HG03060 (cell line): ENCODE measurements around the gene SEC63.
"Not testable (repeated sequence)": the region's sequence is repeated elsewhere in the genome, so short reads cannot be mapped to it uniquely, and the experiment has no call there.

Experiments
- ATAC-seq: cut with Tn5 transposase; IDR thresholded peaks from one replicate; pipeline ENCODE4 v1.9.1; 2021; ENCODE audit warnings: low read depth, moderate number of reproducible peaks; ENCODE audit not compliant: unreplicated experiment

SEC63 gene

GRCh38 chr6:107866606-107867301 is 91.3 kb downstream of the SEC63 start:
- ATAC-seq: no peak

DNA sequence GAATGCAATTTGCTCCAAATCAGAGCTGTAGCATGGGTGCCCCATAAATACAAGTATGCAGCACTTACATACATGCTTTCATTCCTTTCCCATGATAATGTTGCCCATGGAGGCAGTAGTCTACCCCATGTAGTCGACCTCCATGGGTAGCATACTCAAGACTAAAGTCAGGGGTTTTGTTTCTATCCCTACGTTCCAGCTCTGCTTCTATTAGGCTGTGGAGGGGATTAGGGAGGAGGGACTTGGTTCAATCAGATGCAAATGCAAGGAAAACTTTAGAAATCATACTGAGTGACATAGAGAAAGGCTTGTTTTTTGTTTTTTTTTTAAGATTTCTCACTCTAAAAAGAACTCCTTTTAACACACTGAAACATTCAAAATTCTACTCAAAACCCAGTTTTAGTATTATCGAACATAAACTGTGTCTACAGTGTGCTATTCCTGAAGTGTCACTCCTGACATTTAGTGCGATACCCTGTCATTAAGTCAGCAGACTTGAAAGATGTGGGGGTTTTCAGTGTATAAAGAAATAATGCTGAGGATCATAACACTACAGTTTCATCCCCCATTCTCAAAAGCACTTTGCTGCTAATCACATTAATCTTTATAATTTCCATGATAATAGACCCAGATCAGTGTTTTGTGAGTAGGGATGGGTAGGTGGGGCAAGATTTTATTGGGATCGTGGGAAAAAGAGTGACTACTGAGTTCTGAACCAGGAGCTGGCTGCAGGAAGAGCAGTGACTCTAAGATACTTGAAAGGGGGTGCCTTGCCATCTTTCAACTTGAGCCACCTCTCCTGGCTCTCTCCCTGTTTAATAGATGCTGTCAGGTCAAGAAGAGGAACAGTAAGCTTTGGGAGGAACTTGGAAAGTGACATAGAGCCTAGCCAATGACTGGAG is 93.5 kb downstream of the SEC63 start:
- ATAC-seq: no peak

- ATAC-seq: no peak
Measured at GRCh38 chr6:107862383-107862782, 95.6 kb downstream of the SEC63 start.

DNA sequence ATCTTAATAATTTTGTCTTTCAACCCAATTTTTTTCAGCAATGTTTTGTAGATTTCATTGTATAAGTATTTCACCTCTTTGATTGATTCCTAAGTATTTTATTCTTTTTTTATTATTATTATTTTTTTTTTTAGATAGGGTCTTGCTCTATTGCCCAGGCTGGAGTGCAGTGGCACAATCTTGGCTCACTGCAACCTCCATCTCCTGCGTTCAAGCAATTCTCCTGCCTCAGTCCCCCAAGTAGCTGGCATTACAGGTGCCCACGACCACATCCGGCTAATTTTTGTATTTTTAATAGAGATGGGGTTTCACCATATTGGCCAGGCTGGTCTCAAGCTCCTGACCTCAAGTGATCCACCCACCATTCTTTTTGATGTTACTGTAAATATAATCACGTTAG is 97.0 kb downstream of the SEC63 start:
- ATAC-seq: not testable (repeated sequence)

DNA sequence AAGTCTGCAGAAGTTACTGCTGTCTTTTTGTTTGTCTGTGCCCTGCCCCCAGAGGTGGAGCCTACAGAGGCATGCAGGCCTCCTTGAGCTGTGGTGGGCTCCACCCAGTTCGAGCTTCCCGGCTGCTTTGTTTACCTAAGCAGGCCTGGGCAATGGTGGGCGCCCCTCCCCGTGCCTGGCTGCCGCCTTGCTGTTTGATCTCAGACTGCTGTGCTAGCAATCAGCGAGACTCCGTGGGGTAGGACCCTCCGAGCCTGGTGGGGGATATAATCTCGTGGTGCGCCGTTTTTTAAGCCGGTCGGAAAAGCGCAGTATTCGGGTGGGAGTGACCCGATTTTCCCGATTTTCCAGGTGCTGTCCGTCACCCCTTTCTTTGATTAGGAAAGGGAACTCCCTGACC is 97.9 kb downstream of the SEC63 start:
- ATAC-seq: not testable (repeated sequence)

DNA sequence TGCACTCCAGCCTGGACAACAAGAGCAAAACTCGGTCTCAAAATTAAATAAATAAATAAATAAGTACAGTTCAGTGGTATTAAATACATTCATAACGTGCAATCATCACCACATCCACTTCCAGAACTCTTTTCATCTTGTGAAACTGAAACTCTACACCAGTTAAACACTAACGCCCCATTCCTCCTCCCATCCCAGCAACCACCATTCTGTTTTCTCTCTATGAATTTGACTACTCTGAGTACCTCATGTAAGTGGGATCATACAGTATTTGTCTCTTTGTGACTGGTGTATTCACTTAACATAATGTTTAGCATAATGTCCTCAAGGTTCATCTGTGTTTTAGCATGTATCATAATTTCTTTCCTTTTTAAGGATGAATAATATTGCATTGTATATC is 104.8 kb downstream of the SEC63 start:
- ATAC-seq: no peak

DNA sequence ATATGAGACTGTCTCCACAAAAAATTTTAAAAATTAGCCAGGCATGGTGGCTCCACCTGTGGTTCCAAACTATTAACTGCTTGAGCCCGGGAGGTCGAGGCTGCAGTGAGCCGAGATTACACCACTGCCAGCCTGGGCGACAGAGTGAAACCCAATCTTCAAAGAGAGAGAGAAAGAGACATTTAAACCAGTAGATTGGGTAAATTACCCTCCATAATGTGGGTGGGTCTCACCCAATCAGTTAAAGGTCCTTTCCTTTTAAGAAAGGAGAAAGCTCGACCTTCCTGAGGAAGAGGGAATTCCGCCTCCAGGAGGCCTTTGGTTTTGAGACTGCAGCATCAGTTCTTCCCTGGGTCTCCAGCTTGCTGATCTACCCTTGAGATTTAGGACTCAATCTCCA is 108.7 kb downstream of the SEC63 start:
- ATAC-seq: no peak

DNA sequence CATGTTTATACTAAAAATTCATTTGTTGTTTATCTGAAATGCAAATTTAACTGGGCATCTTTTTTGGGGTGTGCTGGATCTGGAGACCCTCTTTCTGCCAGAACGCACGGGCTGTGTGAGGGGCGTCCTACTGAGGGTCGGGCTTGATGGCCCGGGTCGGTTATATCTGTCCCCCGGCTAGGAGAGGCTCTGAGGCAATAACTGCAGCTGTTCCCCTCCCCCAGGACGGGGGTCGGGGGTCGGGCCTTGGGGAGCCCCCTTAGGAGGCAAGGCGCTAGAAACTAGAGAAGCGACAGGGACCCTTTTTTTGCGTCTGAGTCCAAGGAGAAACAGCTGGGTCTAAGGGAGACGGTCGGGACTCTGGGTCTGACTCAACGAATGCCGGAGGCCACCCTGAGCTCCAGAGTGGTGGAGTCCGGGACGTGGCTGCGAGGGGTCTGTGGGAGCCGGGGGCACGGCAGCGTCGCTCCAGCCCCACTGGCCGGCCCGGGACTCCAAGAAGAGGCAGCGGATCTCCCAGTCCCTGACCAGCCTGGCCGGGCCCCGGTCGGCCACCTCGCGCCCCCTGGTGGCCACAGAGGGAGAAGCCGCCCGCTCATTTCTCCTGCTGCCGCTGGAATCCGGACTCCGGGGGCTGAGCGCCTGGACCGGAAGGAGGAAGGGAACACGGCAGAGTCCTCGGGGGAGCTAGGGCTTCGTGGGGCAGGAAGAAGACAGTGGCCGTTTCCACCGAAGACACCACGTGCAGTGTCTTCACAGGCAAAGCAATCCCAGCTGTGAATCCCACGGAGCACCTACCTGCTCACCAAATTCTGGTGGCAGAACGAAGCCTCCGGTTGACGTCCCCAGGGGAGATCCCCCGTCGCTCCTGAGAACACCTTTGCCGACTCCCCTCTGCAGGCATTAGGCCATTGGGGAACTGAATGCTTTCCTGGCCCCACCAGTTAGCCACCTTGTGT is 109.9 kb downstream of the SEC63 start:
- no peak for ATAC-seq

DNA sequence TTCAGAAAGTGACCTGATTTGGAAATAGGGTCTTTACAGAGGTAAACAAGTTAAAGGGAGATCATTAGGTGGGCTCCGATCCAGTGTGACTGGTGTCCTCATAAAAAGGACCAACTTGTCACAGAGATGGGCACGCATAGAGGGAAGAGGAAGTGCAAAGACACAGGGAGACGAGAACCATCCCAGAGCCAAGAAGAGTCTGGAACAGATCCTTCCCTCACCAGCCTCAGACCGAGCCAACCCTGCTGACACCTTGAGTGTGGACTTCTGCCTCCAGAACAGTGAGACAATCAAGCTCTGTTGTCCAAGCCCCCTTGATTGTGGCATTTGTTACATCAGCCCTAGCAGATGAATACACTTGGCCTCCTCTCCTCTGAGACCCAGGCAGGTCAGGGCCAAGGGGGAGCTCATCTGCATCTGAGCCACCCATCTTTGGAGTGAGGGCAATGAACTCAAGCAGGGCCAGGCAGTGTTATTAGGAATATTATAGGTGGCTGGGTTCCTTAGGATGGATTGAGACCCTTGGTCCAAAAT is 111.7 kb downstream of the SEC63 start:
- no peak for ATAC-seq

- ATAC-seq: no peak
Measured at GRCh38 chr6:107845777-107846176, 112.2 kb downstream of the SEC63 start.

DNA sequence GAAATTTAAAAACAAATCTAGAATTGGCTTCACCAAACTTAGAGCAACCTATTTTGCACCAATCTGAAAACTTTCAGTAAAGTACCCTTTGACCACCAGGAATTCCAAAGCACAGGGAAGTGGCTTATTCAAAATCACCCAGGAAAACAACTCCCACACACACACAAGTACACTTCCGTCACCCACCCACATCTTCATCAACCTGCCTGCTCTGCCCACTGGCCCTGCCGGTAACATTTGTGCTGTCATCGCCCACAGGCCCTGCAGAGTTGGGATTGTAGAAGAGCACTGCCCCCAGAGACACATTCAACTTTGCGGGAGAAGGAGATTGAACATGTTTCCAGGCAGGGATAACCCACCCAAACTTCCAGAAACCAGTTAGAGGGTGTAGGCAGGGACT is 114.6 kb downstream of the SEC63 start:
- ATAC-seq: no peak

GRCh38 chr6:107841275-107841670 is 116.7 kb downstream of the SEC63 start:
- ATAC-seq: no peak

DNA sequence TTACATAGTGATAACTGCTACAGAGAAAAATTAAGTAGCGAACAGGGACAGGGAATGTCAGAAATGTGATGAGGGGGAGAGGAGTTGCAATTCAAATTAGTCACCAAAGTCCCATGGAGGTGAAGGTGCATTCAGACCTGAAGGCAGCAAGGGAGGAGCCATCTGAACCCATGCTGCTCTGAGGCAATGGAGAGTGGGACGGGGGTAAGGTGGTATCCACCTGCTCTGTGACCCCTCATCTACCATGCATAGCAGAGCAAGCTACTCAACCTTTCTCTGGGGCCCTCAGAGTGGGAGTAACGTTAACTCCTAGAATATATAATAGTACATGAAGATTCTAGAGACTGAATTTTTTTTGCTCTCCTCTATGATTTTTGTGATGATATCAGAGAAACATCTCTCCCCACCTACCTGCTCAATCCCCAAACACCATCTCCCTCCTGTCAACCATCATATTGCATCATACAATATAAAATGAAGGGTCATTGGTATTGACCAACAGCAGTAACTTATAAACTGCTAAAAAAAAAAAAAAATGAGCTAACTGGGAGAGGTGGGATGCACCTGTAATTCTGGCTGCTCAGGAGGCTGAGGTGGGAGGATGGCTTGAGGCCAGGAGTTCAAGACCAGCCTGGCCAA is 117.3 kb downstream of the SEC63 start:
- no peak for ATAC-seq

DNA sequence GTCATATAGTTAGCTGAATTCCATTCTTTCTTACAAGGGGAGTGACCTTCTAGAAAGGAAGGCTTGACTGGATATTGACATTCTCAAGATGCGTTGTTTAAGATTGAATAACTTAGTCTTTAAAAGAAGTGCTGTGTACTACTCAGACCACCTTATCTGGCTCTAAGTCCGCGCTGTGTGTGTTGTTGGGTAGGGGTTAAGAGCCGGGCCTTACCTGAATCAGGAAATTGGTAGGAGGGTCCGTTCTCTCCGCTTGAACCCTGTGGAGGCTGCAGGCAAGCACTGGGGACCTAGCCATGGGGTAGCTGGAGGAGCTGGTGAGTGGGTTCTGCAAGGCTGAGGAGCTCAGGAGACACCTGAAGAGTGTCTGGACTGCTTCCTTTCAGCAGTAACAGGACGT is 124.9 kb downstream of the SEC63 start:
- no peak for ATAC-seq

- ATAC-seq: no peak
Measured at GRCh38 chr6:107832151-107833056, 125.6 kb downstream of the SEC63 start.

- ATAC-seq: no peak
Measured at GRCh38 chr6:107830060-107830459, 127.9 kb downstream of the SEC63 start.

DNA sequence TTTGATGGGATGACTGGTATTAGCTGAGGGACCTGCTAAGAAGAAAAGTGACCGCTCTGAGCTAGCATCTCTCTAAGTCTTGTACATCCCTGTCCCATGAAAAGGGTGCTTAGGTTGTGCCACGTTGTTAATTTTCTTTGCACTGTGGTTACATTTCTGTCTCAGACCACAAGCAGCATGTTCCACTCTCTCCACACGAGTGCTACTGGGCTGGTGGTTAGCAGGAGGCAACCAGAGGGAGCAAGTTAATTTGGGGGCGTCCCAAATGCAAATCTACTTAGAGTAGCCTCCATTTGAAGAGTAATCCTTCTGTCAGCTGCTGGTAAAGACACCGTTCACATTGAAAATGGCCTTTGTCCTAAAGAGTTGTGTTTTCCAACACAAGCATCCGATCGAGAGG is 130.5 kb downstream of the SEC63 start:
- ATAC-seq: no peak

DNA sequence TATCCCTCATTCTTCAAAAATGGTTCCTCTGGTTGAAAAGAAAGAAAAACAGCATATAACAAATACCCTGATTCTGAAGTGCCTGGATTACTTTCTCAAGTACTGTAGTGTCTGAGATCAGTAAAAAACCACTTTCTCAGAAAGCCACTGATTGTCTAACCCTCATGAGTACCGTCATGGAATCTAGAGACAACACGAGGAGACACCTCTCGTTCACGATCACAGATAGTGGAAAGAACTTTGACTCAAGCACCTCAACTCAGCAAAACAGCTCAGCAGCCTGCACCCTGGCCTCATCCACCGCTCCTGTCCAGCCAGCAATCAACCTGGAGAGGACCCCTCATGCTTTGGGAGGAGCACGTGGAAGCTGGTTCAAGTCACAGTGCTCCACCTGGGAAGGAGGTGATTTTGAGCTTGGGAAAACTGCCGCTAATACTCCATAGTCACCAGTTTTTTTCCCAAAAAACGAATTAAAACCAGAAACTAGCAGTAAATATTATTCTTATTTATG is 134.9 kb downstream of the SEC63 start:
- ATAC-seq: no peak
